Measurements from ENCODE around the gene MARS2. TPM values are rescaled to one million over a fixed set of nuclear protein-coding genes. Genes with fewer than 3 reads are reported as not detected.

The MARS2 gene
- total and polyA plus RNA-seq, 2 donors from 2014 or later, result 3.2 to 6.3 TPM

DNA sequence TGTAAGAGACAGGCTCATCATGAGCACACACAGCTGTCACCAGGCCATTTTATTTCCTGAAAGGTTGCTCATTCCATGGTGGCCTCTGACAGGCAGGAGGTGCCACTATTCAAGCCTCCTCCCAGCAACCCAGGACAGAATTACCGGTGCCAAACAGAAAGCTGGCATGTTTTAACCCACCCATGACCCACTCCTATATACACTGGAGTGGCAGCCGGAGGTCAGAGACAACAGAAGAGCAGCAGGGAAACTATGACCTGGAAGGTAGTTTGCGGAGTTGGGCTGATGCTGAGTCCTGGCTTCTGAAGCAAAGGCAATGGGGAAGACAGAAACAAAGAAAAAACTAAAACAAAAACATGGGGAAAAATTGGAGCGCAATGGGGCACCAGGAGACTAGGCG is 32.1 kb upstream of the MARS2 start:
- FAIRE-seq, result no peak
- H3K9me3 ChIP-seq (ENCODE audit: control insufficient read depth in 2 of 3, insufficient read depth in 1 of 3, low read length in 3 of 3), result no peaks in the 10 kb centered on the region
- DNase-seq, result peak in 3 of 5 donors; percentile 27 to 45 (median 34)
- no peaks in the 10 kb centered on the region for H3K36me3 ChIP-seq (ENCODE audit: control insufficient read depth in 2 of 3, insufficient read depth in 3 of 3, low read length in 3 of 3)
- H3K27me3 ChIP-seq (ENCODE audit: control insufficient read depth, insufficient read depth, low read length), result no peaks in the 10 kb centered on the region
- TF ChIP-seq, protein P1, sequence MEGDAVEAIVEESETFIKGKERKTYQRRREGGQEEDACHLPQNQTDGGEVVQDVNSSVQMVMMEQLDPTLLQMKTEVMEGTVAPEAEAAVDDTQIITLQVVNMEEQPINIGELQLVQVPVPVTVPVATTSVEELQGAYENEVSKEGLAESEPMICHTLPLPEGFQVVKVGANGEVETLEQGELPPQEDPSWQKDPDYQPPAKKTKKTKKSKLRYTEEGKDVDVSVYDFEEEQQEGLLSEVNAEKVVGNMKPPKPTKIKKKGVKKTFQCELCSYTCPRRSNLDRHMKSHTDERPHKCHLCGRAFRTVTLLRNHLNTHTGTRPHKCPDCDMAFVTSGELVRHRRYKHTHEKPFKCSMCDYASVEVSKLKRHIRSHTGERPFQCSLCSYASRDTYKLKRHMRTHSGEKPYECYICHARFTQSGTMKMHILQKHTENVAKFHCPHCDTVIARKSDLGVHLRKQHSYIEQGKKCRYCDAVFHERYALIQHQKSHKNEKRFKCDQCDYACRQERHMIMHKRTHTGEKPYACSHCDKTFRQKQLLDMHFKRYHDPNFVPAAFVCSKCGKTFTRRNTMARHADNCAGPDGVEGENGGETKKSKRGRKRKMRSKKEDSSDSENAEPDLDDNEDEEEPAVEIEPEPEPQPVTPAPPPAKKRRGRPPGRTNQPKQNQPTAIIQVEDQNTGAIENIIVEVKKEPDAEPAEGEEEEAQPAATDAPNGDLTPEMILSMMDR (IDR thresholded peaks at IDR 0.05; ENCODE audit: borderline replicate concordance, extremely low read depth, insufficient read depth), result no peak
- H3K4me1 ChIP-seq (ENCODE audit: control insufficient read depth in 2 of 3, insufficient read depth in 2 of 3, low read depth in 1 of 3, low read length in 3 of 3), result no peaks in the 10 kb centered on the region
- H3K27ac ChIP-seq (ENCODE audit: low read depth in 2 of 2, low read length in 2 of 2), result no peak overlapping the region
- H3K4me3 ChIP-seq (ENCODE audit: low read length in 3 of 3), result no peak overlapping the region
- intact Hi-C loops (cut with DNase I), result no loop called here
- peak overlapping the region in 1 of 3 donors; percentile 7 for H3K9ac ChIP-seq (ENCODE audit: low read length in 3 of 3)

DNA sequence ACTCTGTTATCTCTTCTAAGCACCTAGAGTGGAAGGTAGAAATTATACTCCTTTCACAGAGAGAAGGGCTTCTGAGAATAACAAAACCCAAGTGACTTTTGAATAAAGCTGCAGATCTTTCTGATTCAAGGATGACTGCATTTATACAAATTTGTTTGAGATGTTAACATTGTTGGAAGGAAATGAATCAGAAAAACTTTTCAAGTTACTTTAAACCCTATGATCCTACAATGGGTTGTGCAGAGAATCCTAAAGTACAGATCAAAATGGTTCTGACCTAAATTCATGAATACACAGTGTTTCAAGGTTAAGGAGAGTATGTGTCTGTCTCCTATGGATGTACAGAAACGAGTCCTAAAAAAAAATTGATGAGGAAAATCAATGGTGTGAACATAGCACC is 31.6 kb upstream of the MARS2 start:
- no peaks in the 10 kb centered on the region for H3K36me3 ChIP-seq (ENCODE audit: control insufficient read depth in 2 of 3, insufficient read depth in 3 of 3, low read length in 3 of 3)
- peak in 2 of 5 donors; percentile 26 to 38 for DNase-seq
- peak overlapping the region in 2 of 3 donors; percentile 3 to 59 for H3K4me3 ChIP-seq (ENCODE audit: low read length in 3 of 3)
- H3K9me3 ChIP-seq (ENCODE audit: control insufficient read depth in 2 of 3, insufficient read depth in 1 of 3, low read length in 3 of 3), result no peaks in the 10 kb centered on the region
- TF ChIP-seq, protein P1 (IDR thresholded peaks at IDR 0.05; ENCODE audit: borderline replicate concordance, extremely low read depth, insufficient read depth), result no peak
- no peaks in the 10 kb centered on the region for H3K4me1 ChIP-seq (ENCODE audit: control insufficient read depth in 2 of 3, insufficient read depth in 2 of 3, low read depth in 1 of 3, low read length in 3 of 3)
- intact Hi-C loops (cut with DNase I), result no loop called here
- H3K9ac ChIP-seq (ENCODE audit: low read length in 3 of 3), result peak overlapping the region in 1 of 3 donors; percentile 7
- H3K27me3 ChIP-seq (ENCODE audit: control insufficient read depth, insufficient read depth, low read length), result no peaks in the 10 kb centered on the region
- no peak for FAIRE-seq
- no peak overlapping the region for H3K27ac ChIP-seq (ENCODE audit: low read depth in 2 of 2, low read length in 2 of 2)

DNA sequence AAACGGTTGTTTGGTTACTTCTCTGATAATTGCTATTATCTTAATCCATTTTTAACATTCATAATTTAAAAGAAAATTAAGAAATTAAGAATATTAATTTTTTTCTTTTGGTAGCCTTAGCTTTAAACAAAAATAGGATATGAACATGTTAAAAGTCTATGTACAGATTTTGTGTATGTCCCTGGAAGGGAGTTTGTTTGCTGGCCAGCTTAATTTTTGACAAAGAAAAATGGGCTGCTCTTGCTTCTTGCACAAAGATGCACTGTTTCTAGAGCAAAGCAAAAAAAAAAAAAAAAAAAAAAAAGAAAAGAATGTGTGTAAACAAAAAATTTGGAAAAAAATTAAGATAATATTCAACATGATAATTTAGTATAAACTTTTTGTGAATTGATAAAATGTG is 31.1 kb upstream of the MARS2 start:
- Histone ChIP-seq H3K27ac (ENCODE audit: low read depth in 2 of 2, low read length in 2 of 2) (no peak overlapping the region), H3K9me3 (ENCODE audit: control insufficient read depth in 2 of 3, insufficient read depth in 1 of 3, low read length in 3 of 3) (no peaks in the 10 kb centered on the region), H3K4me1 (ENCODE audit: control insufficient read depth in 2 of 3, insufficient read depth in 2 of 3, low read depth in 1 of 3, low read length in 3 of 3) (no peaks in the 10 kb centered on the region), H3K36me3 (ENCODE audit: control insufficient read depth in 2 of 3, insufficient read depth in 3 of 3, low read length in 3 of 3) (no peaks in the 10 kb centered on the region), H3K4me3 (ENCODE audit: low read length in 3 of 3) (peak overlapping the region in 2 of 3 donors; percentile 3 to 67), H3K9ac (ENCODE audit: low read length in 3 of 3) (peak overlapping the region in 1 of 3 donors; percentile 60), H3K27me3 (ENCODE audit: control insufficient read depth, insufficient read depth, low read length) (no peaks in the 10 kb centered on the region)
- peak; percentile 67 for FAIRE-seq
- DNase-seq, result peak in 2 of 5 donors; percentile 35 to 44
- intact Hi-C loops (cut with DNase I), result no loop called here
- TF ChIP-seq, protein P1 (IDR thresholded peaks at IDR 0.05; ENCODE audit: borderline replicate concordance, extremely low read depth, insufficient read depth), result no peak

DNA sequence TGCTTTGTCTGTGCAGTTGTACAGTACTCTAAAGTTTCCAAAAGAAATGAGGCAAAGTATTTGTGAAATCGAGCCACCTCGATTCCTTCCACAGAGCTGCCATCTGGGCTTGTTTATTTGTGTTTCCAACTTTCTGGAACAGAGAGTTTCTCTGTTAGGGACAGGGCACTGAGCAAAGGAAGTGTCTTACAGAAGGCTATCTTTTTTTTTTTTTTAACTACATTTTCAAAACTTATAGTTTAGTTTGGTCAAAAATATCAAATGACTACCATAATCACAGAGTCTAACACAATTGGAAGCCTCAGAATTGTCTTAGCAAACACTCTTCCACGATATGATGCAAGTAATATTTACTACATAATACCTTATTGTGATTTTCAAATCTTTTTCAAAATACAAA is 30.6 kb upstream of the MARS2 start:
- TF ChIP-seq, protein P1 (IDR thresholded peaks at IDR 0.05; ENCODE audit: borderline replicate concordance, extremely low read depth, insufficient read depth), result no peak
- Histone ChIP-seq H3K9me3 (ENCODE audit: control insufficient read depth in 2 of 3, insufficient read depth in 1 of 3, low read length in 3 of 3) (no peaks in the 10 kb centered on the region), H3K4me1 (ENCODE audit: control insufficient read depth in 2 of 3, insufficient read depth in 2 of 3, low read depth in 1 of 3, low read length in 3 of 3) (no peaks in the 10 kb centered on the region), H3K4me3 (ENCODE audit: low read length in 3 of 3) (peak overlapping the region; percentile 49 to 67 (median 62)), H3K36me3 (ENCODE audit: control insufficient read depth in 2 of 3, insufficient read depth in 3 of 3, low read length in 3 of 3) (no peaks in the 10 kb centered on the region), H3K9ac (ENCODE audit: low read length in 3 of 3) (peak overlapping the region in 2 of 3 donors; percentile 12 to 60), H3K27me3 (ENCODE audit: control insufficient read depth, insufficient read depth, low read length) (no peaks in the 10 kb centered on the region), H3K27ac (ENCODE audit: low read depth in 2 of 2, low read length in 2 of 2) (no peak overlapping the region)
- intact Hi-C loops (cut with DNase I), result no loop called here
- FAIRE-seq, result no peak
- peak in 3 of 5 donors; percentile 35 to 78 (median 74) for DNase-seq

Data from kidney (tissue), 14 donors.